Effector CD8-positive, alpha-beta T cell (primary cell): Measurements from ENCODE around the gene HCN2.
"Not testable (repeated sequence)": the region's sequence is repeated elsewhere in the genome, so short reads cannot be mapped to it uniquely, and the experiment has no call there.

Experiments
- DNase-seq: peaks from one replicate; lab custom pipeline; 2025; lab: John Stamatoyannopoulos, UW

HCN2 gene

GRCh38 chr19:605061-605971, 15.6 kb downstream of the HCN2 start:
- DNase-seq = not testable (repeated sequence)

DNA sequence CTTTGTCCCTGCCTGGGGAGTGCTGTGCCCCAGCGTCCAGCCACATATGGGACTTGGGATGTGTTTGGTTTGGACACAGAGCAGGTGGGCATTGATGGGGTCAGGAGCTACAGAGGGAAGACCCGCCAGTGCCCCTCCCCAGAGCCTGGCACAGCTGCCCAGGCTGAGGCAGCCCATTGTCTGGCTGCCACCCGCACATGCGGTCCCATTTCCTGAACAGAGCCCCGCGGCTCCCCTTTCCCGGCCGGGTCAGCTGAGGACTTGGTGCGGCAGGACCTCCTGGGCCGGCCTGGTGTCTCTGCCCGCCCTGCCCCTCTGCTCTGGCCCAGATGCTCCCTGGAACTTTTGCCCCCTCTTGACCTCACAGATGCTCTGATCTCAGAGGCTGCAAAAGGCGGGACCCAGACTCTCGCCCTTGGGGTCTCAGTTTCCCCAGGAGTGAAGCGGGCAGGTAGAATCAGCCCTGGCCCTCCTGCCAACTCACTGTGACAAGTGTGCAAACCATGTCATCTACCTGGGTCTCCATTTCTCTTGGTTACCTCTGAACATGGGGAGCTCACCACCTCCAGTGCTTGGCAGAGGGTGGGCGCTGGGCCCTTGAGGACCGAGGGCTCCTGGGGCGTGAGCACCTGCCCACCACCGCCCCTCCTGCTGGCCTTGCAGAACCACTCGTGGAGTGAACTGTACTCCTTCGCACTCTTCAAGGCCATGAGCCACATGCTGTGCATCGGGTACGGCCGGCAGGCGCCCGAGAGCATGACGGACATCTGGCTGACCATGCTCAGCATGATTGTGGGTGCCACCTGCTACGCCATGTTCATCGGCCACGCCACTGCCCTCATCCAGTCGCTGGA, 17.8 kb downstream of the HCN2 start:
- no peak for DNase-seq

DNA sequence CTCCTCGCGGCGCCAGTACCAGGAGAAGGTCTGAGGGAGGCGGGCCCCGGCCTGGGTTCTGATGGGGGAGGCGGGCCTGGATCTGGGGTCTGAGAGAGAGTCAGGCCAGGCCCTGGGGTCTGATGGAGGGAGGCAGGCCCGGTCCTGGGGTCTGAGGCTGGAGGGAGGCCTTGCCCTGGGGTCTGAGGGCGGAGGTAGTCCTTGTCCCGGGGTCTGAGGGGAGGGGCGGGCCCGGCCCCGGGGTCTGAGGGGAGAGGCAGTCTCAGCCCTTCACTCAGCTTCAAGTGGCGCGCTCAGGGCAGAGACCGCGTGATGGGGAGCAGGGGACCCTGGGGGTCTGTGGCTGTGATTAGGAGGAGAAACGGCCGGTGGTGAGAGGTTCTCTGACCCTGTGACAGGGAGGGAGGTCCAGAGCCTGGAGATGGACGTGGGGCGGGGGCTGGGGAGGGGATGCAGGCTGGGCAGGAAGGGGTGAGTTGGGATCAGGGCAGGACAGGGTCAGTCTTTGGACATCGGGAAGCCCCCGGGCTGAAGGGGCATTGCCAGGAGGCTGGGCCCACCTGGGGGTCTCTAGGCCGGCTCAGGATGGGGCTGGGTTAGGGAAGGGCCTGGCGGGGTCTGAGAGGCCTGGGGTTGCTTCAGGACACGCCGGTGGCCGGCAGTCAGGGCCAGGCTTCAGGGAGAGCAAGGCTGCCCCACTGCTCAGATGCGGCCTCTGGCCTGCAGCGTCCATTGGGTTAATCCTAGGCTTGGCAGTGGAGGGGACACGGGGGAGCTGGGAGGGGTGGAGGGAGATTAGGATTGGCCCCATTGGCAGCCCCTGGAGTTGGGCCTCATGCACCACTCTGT, 18.7 kb downstream of the HCN2 start:
- DNase-seq = no peak

- DNase-seq = no peak
Measured at GRCh38 chr19:609004-609346, 19.3 kb downstream of the HCN2 start.

- no peak for DNase-seq
Measured at GRCh38 chr19:610071-610800, 20.6 kb downstream of the HCN2 start.

GRCh38 chr19:610801-611480, 21.3 kb downstream of the HCN2 start:
- DNase-seq = peak; percentile 46

GRCh38 chr19:611481-611868, 21.8 kb downstream of the HCN2 start:
- no peak for DNase-seq

DNA sequence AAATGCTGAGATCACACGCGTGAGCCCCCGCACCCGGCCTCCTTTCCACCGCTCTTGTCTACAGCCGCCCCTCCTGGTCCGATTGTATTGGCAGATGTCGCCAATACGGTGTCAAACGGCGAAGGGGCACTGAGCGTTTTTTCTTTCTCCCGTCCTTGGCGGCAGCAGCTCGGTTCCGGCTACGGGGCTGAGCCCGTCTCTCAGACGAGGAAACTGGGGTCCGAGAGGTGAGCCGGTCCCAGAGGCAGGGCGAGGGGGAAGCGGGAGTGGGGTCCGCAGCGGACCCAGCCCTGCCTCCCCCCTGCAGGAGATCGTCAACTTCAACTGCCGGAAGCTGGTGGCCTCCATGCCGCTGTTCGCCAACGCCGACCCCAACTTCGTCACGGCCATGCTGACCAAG, 23.3 kb downstream of the HCN2 start:
- DNase-seq = no peak

DNA sequence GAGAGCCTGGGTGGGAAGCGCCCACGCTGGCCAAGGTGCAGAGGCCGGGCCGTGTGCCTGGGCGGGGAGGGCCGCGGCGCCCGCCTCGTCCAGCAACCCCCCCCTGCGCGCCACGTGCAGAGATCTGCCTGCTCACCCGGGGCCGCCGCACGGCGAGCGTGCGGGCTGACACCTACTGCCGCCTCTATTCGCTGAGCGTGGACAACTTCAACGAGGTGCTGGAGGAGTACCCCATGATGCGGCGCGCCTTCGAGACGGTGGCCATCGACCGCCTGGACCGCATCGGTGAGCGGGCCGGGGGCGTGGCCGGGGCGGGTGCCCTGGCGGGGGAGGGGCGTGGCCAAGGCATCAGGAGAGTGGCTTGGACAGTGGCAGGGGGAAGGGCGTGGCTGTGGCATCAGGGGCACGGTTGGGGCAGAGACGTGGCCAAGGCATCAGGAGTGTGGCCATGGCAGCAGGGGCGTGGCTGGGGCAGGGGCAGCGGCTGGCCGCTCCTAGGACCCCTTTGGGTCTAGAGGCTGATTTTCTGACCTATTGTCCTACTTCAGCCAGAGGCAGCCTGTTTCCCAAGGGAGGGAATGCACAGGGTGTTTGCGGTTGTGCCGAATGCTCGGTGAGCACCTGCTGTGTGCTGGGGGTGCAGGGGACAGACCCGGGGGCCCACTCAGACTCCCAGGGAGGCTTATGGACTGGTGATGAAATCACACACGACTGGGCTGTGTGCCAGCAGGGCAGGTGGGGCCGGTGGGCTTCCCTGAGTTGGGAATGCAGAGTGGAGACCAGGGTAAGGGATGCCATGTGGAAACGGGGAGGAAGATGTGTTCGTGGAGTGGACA, 24.3 kb downstream of the HCN2 start:
- DNase-seq = no peak

GRCh38 chr19:615619-616018, 25.9 kb downstream of the HCN2 start:
- no peak for DNase-seq

DNA sequence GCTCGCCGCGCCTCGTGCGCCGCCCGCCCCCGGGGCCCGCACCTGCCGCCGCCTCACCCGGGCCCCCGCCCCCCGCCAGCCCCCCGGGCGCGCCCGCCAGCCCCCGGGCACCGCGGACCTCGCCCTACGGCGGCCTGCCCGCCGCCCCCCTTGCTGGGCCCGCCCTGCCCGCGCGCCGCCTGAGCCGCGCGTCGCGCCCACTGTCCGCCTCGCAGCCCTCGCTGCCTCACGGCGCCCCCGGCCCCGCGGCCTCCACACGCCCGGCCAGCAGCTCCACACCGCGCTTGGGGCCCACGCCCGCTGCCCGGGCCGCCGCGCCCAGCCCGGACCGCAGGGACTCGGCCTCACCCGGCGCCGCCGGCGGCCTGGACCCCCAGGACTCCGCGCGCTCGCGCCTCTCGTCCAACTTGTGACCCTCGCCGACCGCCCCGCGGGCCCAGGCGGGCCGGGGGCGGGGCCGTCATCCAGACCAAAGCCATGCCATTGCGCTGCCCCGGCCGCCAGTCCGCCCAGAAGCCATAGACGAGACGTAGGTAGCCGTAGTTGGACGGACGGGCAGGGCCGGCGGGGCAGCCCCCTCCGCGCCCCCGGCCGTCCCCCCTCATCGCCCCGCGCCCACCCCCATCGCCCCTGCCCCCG, 26.5 kb downstream of the HCN2 start:
- DNase-seq = no peak

GRCh38 chr19:616747-617526, 27.3 kb downstream of the HCN2 start:
- no peak for DNase-seq

- no peak for DNase-seq
Measured at GRCh38 chr19:617551-618246, 28.0 kb downstream of the HCN2 start.

DNA sequence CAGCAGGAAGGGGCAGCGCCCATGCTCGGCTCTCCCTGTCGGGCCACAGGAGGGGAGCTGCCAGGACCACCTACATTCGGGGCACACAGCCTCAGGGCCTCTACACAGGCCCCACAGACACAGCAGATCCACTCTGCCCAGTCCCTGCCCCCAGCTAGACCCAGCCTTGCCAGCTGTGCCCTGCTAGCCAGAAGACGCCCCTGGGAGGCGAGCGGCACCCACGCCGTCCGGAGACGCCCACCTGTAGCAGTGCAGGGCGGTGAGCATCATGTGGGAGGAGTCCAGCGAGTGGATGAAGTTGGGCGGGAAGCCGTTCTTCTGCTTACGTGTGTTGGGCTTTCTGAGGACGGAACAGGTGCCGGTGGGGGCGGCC, 28.6 kb downstream of the HCN2 start:
- DNase-seq = no peak

- DNase-seq = no peak
Measured at GRCh38 chr19:618674-619285, 29.1 kb downstream of the HCN2 start.

GRCh38 chr19:619286-620002, 29.8 kb downstream of the HCN2 start:
- DNase-seq = no peak
